ENCODE results near the gene MAST2.
"Not testable (repeated sequence)": the region's sequence is repeated elsewhere in the genome, so short reads cannot be mapped to it uniquely, and the experiment has no call there.

MAST2 gene

GRCh38 chr1:46026531-46026930, 223.1 kb downstream of the MAST2 start:
- DNase-seq (ENCODE audit: low spot score) = no peak

GRCh38 chr1:46027788-46028573, 224.6 kb downstream of the MAST2 start:
- no peak for DNase-seq (ENCODE audit: low spot score)

GRCh38 chr1:46030074-46030870, 226.9 kb downstream of the MAST2 start:
- DNase-seq (ENCODE audit: low spot score) = no peak

GRCh38 chr1:46030876-46031660, 227.7 kb downstream of the MAST2 start:
- no peak for DNase-seq (ENCODE audit: low spot score)

- DNase-seq (ENCODE audit: low spot score) = no peak
These were observed 231.4 kb downstream of the MAST2 start for GRCh38 chr1:46034601-46035516.

GRCh38 chr1:46036894-46037839, 233.8 kb downstream of the MAST2 start:
- peak; percentile 75 for DNase-seq (ENCODE audit: low spot score)

GRCh38 chr1:46039571-46040052, 236.2 kb downstream of the MAST2 start:
- no peak for DNase-seq (ENCODE audit: low spot score)

GRCh38 chr1:46041551-46041950, 238.1 kb downstream of the MAST2 start:
- DNase-seq (ENCODE audit: low spot score) = no peak

GRCh38 chr1:46041974-46042373, 238.6 kb downstream of the MAST2 start:
- DNase-seq (ENCODE audit: low spot score) = no peak

- DNase-seq (ENCODE audit: low spot score) = no peak
These were observed 240.1 kb downstream of the MAST2 start for GRCh38 chr1:46043458-46044017.

- DNase-seq (ENCODE audit: low spot score) = no peak
These were observed 240.7 kb downstream of the MAST2 start for GRCh38 chr1:46044116-46044515.

- no peak for DNase-seq (ENCODE audit: low spot score)
These were observed 250.3 kb downstream of the MAST2 start for GRCh38 chr1:46053734-46054133.

GRCh38 chr1:46056325-46056724, 252.9 kb downstream of the MAST2 start:
- DNase-seq (ENCODE audit: low spot score) = no peak

GRCh38 chr1:46057215-46057614, 253.8 kb downstream of the MAST2 start:
- not testable (repeated sequence) for DNase-seq (ENCODE audit: low spot score)

- no peak for DNase-seq (ENCODE audit: low spot score)
These were observed 254.4 kb downstream of the MAST2 start for GRCh38 chr1:46057781-46058180.

GRCh38 chr1:46058936-46059335, 255.5 kb downstream of the MAST2 start:
- DNase-seq (ENCODE audit: low spot score) = no peak

GRCh38 chr1:46061146-46061545, 257.7 kb downstream of the MAST2 start:
- DNase-seq (ENCODE audit: low spot score) = no peak

GRCh38 chr1:46062651-46063319, 259.4 kb downstream of the MAST2 start:
- DNase-seq (ENCODE audit: low spot score) = no peak

- DNase-seq (ENCODE audit: low spot score) = no peak
These were observed 261.3 kb downstream of the MAST2 start for GRCh38 chr1:46064708-46065107.
